GM21619 (cell line): ENCODE measurements around the gene FAM3D.

ENCODE experiments used
- ATAC-seq: cut with Tn5 transposase; IDR thresholded peaks from one replicate; pipeline ENCODE4 v1.9.1; 2021; ENCODE audit not compliant: unreplicated experiment

The FAM3D gene

GRCh38 chr3:58629629-58630028 lies 36.9 kb downstream of the FAM3D start:
- ATAC-seq: no peak

GRCh38 chr3:58628823-58629562 lies 37.6 kb downstream of the FAM3D start:
- ATAC-seq: no peak

GRCh38 chr3:58627941-58628340 lies 38.6 kb downstream of the FAM3D start:
- no peak for ATAC-seq

- no peak for ATAC-seq
Measured at GRCh38 chr3:58627570-58627885, 39.0 kb downstream of the FAM3D start.

- no peak for ATAC-seq
Measured at GRCh38 chr3:58626841-58627569, 39.6 kb downstream of the FAM3D start.

GRCh38 chr3:58625196-58625824 lies 41.3 kb downstream of the FAM3D start:
- no peak for ATAC-seq

- no peak for ATAC-seq
Measured at GRCh38 chr3:58624550-58624949, 42.0 kb downstream of the FAM3D start.

GRCh38 chr3:58623961-58624360 lies 42.6 kb downstream of the FAM3D start:
- ATAC-seq: no peak

GRCh38 chr3:58623478-58623877 lies 43.1 kb downstream of the FAM3D start:
- no peak for ATAC-seq

- ATAC-seq: no peak
Measured at GRCh38 chr3:58622892-58623291, 43.7 kb downstream of the FAM3D start.

GRCh38 chr3:58622436-58622835 lies 44.1 kb downstream of the FAM3D start:
- ATAC-seq: no peak

- ATAC-seq: no peak
Measured at GRCh38 chr3:58621086-58621830, 45.3 kb downstream of the FAM3D start.

GRCh38 chr3:58620421-58620820 lies 46.2 kb downstream of the FAM3D start:
- no peak for ATAC-seq

- ATAC-seq: no peak
Measured at GRCh38 chr3:58617338-58617761, 49.2 kb downstream of the FAM3D start.

- no peak for ATAC-seq
Measured at GRCh38 chr3:58613236-58614132, 53.1 kb downstream of the FAM3D start.

GRCh38 chr3:58612830-58613229 lies 53.7 kb downstream of the FAM3D start:
- no peak for ATAC-seq

- ATAC-seq: no peak
Measured at GRCh38 chr3:58609990-58610389, 56.6 kb downstream of the FAM3D start.

- ATAC-seq: no peak
Measured at GRCh38 chr3:58608648-58609047, 57.9 kb downstream of the FAM3D start.

GRCh38 chr3:58607816-58608215 lies 58.8 kb downstream of the FAM3D start:
- ATAC-seq: no peak

- ATAC-seq: no peak
Measured at GRCh38 chr3:58606693-58607092, 59.9 kb downstream of the FAM3D start.
